Fibroblast of villous mesenchyme (primary cell): ENCODE data around the gene SLC43A2. TPM values are rescaled to one million over a fixed set of nuclear protein-coding genes. Genes with fewer than 3 reads are reported as not detected.
A peak's percentile ranks its signal among the peaks of the same experiment; 100 is the strongest.
"Not testable (repeated sequence)": the region's sequence is repeated elsewhere in the genome, so short reads cannot be mapped to it uniquely, and the experiment has no call there.

Source experiments
- DNase-seq: peaks from one replicate; pipeline ENCODE4 v3.0.0-alpha.2; 2010; ENCODE audit warnings: low read depth
- H3K4me3 ChIP-seq: 2 replicates; pipeline ENCODE4 v1.5.1; 2011; ENCODE audit warnings: low read depth, mild to moderate bottlenecking, low read length
- total RNA-seq: library from RNA; depleted of rRNA; stranded (reverse); fragments of >200 nt; gene quantifications from 2 replicates; pipeline ENCODE4 v1.2.3, GENCODE V29; 2012
- TF ChIP-seq, protein P1 (sequence below): IDR thresholded peaks from 2 replicates; pipeline ENCODE4 v1.5.1; 2012; ENCODE audit warnings: low read depth, mild to moderate bottlenecking, low read length; ENCODE audit not compliant: insufficient read depth

SLC43A2 gene
- total RNA-seq, 1 donor = 8.6 TPM

DNA sequence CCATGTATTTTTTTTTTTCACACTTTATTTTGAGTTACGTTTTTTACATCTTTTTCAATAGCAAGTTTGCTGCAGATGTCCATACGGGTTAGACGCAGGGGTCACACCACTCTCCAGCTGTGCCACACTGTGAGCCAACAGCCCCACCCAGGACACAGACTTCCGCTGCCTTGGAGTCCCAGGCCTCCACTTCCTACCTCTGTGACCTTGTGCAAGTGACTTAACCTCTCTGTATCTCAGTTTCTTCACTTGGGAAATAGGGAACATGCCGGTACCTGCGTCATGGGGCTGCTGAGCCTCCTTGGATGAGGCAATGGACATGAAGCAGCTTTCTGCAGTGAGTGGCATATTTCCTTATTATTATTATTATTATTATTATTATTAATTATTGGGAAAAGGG lies 62.8 kb downstream of the SLC43A2 start:
- no peak overlapping the region for H3K4me3 ChIP-seq
- TF ChIP-seq, protein P1, sequence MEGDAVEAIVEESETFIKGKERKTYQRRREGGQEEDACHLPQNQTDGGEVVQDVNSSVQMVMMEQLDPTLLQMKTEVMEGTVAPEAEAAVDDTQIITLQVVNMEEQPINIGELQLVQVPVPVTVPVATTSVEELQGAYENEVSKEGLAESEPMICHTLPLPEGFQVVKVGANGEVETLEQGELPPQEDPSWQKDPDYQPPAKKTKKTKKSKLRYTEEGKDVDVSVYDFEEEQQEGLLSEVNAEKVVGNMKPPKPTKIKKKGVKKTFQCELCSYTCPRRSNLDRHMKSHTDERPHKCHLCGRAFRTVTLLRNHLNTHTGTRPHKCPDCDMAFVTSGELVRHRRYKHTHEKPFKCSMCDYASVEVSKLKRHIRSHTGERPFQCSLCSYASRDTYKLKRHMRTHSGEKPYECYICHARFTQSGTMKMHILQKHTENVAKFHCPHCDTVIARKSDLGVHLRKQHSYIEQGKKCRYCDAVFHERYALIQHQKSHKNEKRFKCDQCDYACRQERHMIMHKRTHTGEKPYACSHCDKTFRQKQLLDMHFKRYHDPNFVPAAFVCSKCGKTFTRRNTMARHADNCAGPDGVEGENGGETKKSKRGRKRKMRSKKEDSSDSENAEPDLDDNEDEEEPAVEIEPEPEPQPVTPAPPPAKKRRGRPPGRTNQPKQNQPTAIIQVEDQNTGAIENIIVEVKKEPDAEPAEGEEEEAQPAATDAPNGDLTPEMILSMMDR = no peak
- DNase-seq = no peak

DNA sequence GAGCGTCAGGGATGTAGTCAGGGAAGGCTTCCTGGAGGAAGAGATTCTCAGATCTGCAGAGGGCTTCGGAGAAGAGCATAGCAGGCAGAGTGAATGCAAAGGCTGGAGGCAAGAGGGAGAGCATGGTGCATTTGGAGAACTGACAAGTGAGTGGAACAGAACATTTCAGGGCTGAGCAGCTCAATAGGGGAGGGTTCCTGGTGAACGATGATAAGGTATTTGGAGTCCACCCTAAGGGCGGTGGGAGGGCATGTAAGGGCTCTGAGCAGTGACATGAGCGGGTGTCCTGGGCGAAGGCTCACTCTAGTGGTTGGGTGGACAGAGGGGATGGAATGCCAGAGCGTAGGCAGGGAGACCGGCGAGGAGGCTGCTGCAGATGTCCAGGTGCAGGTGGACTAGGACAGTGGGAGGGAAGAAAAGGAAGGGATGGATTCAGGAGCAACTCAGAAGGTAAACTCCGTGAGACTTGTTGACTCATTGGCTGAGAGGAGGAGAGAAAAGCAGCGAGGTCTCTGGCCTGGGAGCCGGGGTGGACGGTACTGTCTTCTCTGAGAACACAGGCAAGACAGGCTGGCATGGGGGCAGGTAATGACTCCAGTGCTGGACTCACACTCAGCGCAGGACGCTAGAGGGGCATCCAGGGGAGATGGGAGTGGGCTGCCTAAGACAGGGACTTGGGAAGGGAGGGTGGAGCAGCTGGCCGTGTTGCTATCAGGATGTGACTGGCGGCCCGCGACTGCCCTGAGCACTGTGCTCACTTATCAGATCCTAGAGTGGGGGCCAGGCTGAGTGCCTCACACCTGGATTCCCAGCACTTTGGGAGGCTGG lies 64.6 kb downstream of the SLC43A2 start:
- no peak overlapping the region for H3K4me3 ChIP-seq
- TF ChIP-seq, protein P1 = no peak

GRCh38 chr17:1563471-1563785 lies 65.2 kb downstream of the SLC43A2 start:
- not testable (repeated sequence) for DNase-seq, H3K4me3 ChIP-seq

More for the DNA sequence above, 64.6 kb downstream of the SLC43A2 start:
- DNase-seq = no peak

GRCh38 chr17:1562176-1562643 lies 66.4 kb downstream of the SLC43A2 start:
- DNase-seq = peak; percentile 46
- peak overlapping the region; percentile 76 for H3K4me3 ChIP-seq
- TF ChIP-seq, protein P1 = no peak

DNA sequence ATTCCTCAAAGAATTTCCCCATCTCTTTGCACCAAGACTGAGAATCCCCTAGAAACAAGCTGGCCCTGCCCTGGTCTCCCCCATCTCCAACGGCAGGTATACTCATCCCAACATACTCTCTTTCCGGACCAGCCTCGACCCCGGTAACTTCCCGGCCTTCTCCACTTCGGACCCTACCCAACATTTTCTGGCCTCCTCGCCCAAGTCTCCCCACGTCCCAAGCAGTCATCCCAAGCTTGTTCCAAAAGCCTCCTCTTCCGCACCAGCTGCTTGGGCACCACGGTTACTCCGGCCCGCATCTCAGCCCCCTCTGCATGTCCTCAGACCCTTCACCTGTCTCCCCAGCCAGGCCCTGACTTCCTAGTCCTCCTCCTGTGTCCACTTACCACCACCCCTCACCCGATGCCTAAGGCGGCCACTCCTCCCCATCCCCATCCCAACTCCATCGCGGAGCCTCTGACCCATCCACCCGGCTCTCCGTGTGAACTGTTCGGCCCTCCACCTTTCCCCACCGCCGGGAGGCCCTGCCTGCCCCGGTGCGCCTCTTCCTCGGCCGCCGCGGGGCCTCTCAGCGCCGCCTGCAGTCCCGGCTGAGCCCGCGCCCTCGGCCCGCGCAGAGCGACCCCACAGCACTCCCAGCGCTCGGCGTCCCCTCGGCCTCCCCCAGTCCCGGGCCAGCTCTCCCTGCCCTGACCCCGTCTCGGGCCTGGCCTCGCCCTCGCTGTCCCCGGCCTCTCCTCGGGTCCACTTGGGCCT lies 67.0 kb downstream of the SLC43A2 start:
- DNase-seq = peak; percentile 29
- TF ChIP-seq, protein P1 = peak; percentile 43
- H3K4me3 ChIP-seq = peak overlapping the region; percentile 76

GRCh38 chr17:1560858-1561355 lies 67.7 kb downstream of the SLC43A2 start:
- no peak for DNase-seq
- TF ChIP-seq, protein P1 = no peak
- peak overlapping the region; percentile 76 for H3K4me3 ChIP-seq

- no peak for DNase-seq
- no peak overlapping the region for H3K4me3 ChIP-seq
- TF ChIP-seq, protein P1 = no peak
Observed at GRCh38 chr17:1560101-1560857, 68.4 kb downstream of the SLC43A2 start.
